GM23338 (cell line): ENCODE measurements around the gene COL4A6. TPM values are rescaled to one million over a fixed set of nuclear protein-coding genes. Genes with fewer than 3 reads are reported as not detected.

ENCODE experiments used
- ATAC-seq: fragments of 200-7000 bp; cut with Tn5 transposase; 3 replicates; pipeline ENCODE4 v1.9.1; 2020
- DNase-seq: peaks from one replicate; pipeline ENCODE4 v3.0.0-alpha.2; 2015; ENCODE audit warnings: low spot score
- H2AFZ ChIP-seq: fragments of 200-600 bp; sonication (generic); 2 replicates; pipeline ENCODE4 v1.8.0; 2016; ENCODE audit warnings: antibody characterized with exemption, mild to moderate bottlenecking, moderate library complexity
- H3F3A ChIP-seq: fragments of 200-600 bp; sonication (generic); replicated peaks from 2 replicates; pipeline ENCODE4 v1.8.0; 2017; ENCODE audit warnings: antibody characterized with exemption, mixed run types, low read depth
- H3K27ac ChIP-seq: fragments of 200-600 bp; sonication (generic); 2 replicates; pipeline ENCODE4 v1.6.1; 2016; ENCODE audit warnings: low read depth
- H3K27me3 ChIP-seq: fragments of 200-600 bp; sonication (generic); 2 replicates; pipeline ENCODE4 v1.8.0; 2016; ENCODE audit warnings: mild to moderate bottlenecking, mixed run types, moderate library complexity; ENCODE audit not compliant: insufficient read depth
- H3K36me3 ChIP-seq: fragments of 200-600 bp; sonication (generic); 2 replicates; pipeline ENCODE4 v1.8.0; 2016; ENCODE audit warnings: mild to moderate bottlenecking; ENCODE audit not compliant: insufficient read depth
- H3K4me1 ChIP-seq: fragments of 200-600 bp; sonication (generic); 2 replicates; pipeline ENCODE4 v1.8.0; 2016; ENCODE audit warnings: mild to moderate bottlenecking, moderate library complexity; ENCODE audit not compliant: insufficient read depth
- H3K4me2 ChIP-seq: fragments of 200-600 bp; sonication (generic); 2 replicates; pipeline ENCODE4 v1.7.1; 2017; ENCODE audit warnings: mixed run types
- H3K4me3 ChIP-seq: fragments of 200-600 bp; sonication (generic); 2 replicates; pipeline ENCODE4 v1.6.1; 2016; ENCODE audit warnings: mixed run types
- H3K79me2 ChIP-seq: fragments of 200-600 bp; sonication (generic); replicated peaks from 2 replicates; pipeline ENCODE4 v1.8.0; 2017; ENCODE audit warnings: mild to moderate bottlenecking; ENCODE audit not compliant: insufficient read depth
- H3K9me2 ChIP-seq: fragments of 200-600 bp; sonication (generic); 2 replicates; pipeline ENCODE4 v1.8.0; 2017; ENCODE audit not compliant: insufficient read depth
- H4K20me1 ChIP-seq: fragments of 200-600 bp; sonication (generic); replicated peaks from 2 replicates; pipeline ENCODE4 v1.8.0; 2017; ENCODE audit warnings: mild to moderate bottlenecking; ENCODE audit not compliant: insufficient read depth
- H3K27ac Mint-ChIP-seq: 2 replicates; pipeline ENCODE4 v1.8.0; 2020; ENCODE audit warnings: inconsistent platforms, mild to moderate bottlenecking, moderate library complexity, mixed read lengths
- H3K27me3 Mint-ChIP-seq: 3 replicates; pipeline ENCODE4 v1.8.0; 2022; ENCODE audit warnings: low read depth, mild to moderate bottlenecking, moderate library complexity, mixed read lengths, inconsistent platforms; ENCODE audit not compliant: insufficient read depth, poor library complexity
- H3K36me3 Mint-ChIP-seq: 3 replicates; pipeline ENCODE4 v1.8.0; 2021; ENCODE audit warnings: low read depth, mild to moderate bottlenecking, inconsistent platforms, moderate library complexity, mixed read lengths
- H3K4me1 Mint-ChIP-seq: 3 replicates; pipeline ENCODE4 v1.8.0; 2020; ENCODE audit warnings: mild to moderate bottlenecking, inconsistent platforms, mixed read lengths
- H3K4me3 Mint-ChIP-seq: 3 replicates; pipeline ENCODE4 v1.8.0; 2021; ENCODE audit warnings: moderate library complexity, mild to moderate bottlenecking, inconsistent platforms, mixed read lengths
- H3K9me3 Mint-ChIP-seq: 3 replicates; pipeline ENCODE4 v1.8.0; 2020; ENCODE audit warnings: moderate library complexity, mild to moderate bottlenecking, inconsistent platforms, mixed read lengths
- CREB1 ChIP-seq: fragments of 250-450 bp; sonication (Bioruptor Pico); IDR thresholded peaks from 2 replicates; pipeline ENCODE4 v1.5.0; 2020; ENCODE audit warnings: low read depth, mild to moderate bottlenecking, moderate library complexity
- CTCF ChIP-seq, 2 experiments: fragments of 200-600 bp in 1 of 2; sonication (generic) in 1 of 2; conservative IDR thresholded peaks; 2 replicates each; pipeline versions ENCODE4 v1.5.1 to v1.6.1; 2016 to 2017; ENCODE audit warnings: antibody characterized with exemption in 2 of 2, low read depth in 2 of 2, mild to moderate bottlenecking in 2 of 2, moderate library complexity in 1 of 2
- ETS1 ChIP-seq: IDR thresholded peaks from 2 replicates; pipeline ENCODE4 v1.6.1; 2016; ENCODE audit warnings: antibody characterized with exemption
- EZH2 ChIP-seq: fragments of 200-600 bp; sonication (generic); IDR thresholded peaks from one replicate; pipeline ENCODE4 v1.8.0; 2017; ENCODE audit warnings: antibody characterized with exemption, mild to moderate bottlenecking, low read depth; ENCODE audit not compliant: unreplicated experiment
- EZH2phosphoT487 ChIP-seq: fragments of 200-600 bp; sonication (generic); IDR thresholded peaks from one replicate; pipeline ENCODE4 v1.8.1; 2018; ENCODE audit warnings: antibody characterized with exemption; ENCODE audit not compliant: unreplicated experiment
- NANOG ChIP-seq: IDR thresholded peaks from 2 replicates; pipeline ENCODE4 v1.6.1; 2016; ENCODE audit warnings: antibody characterized with exemption, borderline replicate concordance
- POLR2AphosphoS5 ChIP-seq: IDR thresholded peaks from 2 replicates; pipeline ENCODE4 v1.6.1; 2016; ENCODE audit warnings: antibody characterized with exemption, low read depth
- REST ChIP-seq: IDR thresholded peaks from one replicate; pipeline ENCODE4 v1.6.1; 2018; ENCODE audit warnings: antibody characterized with exemption; ENCODE audit not compliant: unreplicated experiment
- STAT1 ChIP-seq: IDR thresholded peaks from one replicate; pipeline ENCODE4 v1.6.1; 2016; ENCODE audit warnings: antibody characterized with exemption; ENCODE audit not compliant: unreplicated experiment
- ZNF114 ChIP-seq: fragments of 250-450 bp; sonication (Bioruptor Pico); IDR thresholded peaks from 2 replicates; pipeline ENCODE4 v1.5.0; 2020; ENCODE audit warnings: mild to moderate bottlenecking, moderate library complexity
- ZNF331 ChIP-seq: fragments of 250-450 bp; sonication (Bioruptor Pico); IDR thresholded peaks from 2 replicates; pipeline ENCODE4 v1.5.0; 2020; ENCODE audit warnings: low read depth, mild to moderate bottlenecking, moderate library complexity
- polyA plus RNA-seq: library from polyadenylated mRNA; unstranded; fragments of >200 nt; fragmentation: Nextera tagmentation; extraction: Ambion mirVana; gene quantifications from 2 replicates; pipeline ENCODE4 v1.2.1, GENCODE V29; 2016
- total RNA-seq: library from RNA; depleted of rRNA; stranded (reverse); fragments of >200 nt; shearing (Covaris generic); gene quantifications from 2 replicates; pipeline ENCODE4 v1.2.3, GENCODE V29; 2014

COL4A6 gene
- total and polyA plus RNA-seq, 2 experiments from 2014 or later = 4.1 to 15.2 TPM

GRCh38 chrX:108126661-108127060, 311.6 kb downstream of the COL4A6 start (continued):
- TF ChIP-seq REST = no peak
- TF ChIP-seq EZH2 = no peak
- no peak for TF ChIP-seq CREB1 (CRISPR knock-in tag)
- no peak for TF ChIP-seq ZNF114
- no peak for TF ChIP-seq STAT1
- TF ChIP-seq NANOG = no peak
- no peak for TF ChIP-seq ETS1
- TF ChIP-seq EZH2phosphoT487 = no peak
- no peak for TF ChIP-seq ZNF331 (CRISPR knock-in tag)

- Histone ChIP-seq H4K20me1 (no peaks in the 10 kb centered on the region), H3K9me2 (no peaks in the 10 kb centered on the region), H3K36me3 (no peaks in the 10 kb centered on the region), H3K4me1 (peaks cover 4% of the 10 kb centered on the region; the same call in 1 of the 2 replicates), H3K4me3 (no peak overlapping the region), H2AFZ (no peak overlapping the region), H3K27ac (no peak overlapping the region), H3K4me2 (no peak overlapping the region), H3K27me3 (no peaks in the 10 kb centered on the region), H3F3A (no peaks in the 10 kb centered on the region), H3K79me2 (no peaks in the 10 kb centered on the region)
- ATAC-seq (no peak), DNase-seq (no peak)
- no peaks in the 10 kb centered on the region for H3K27me3 Mint-ChIP-seq
- no peak for TF ChIP-seq CTCF (conservative IDR thresholded peaks at IDR 0.05; ENCODE audit: low read depth in 2 of 2)
- no peak for TF ChIP-seq POLR2AphosphoS5
- no peak for TF ChIP-seq REST
- TF ChIP-seq ZNF114 = no peak
- H3K27ac Mint-ChIP-seq = no peak overlapping the region
- no peaks in the 10 kb centered on the region for H3K9me3 Mint-ChIP-seq
- peaks cover 20% of the 10 kb centered on the region for H3K4me1 Mint-ChIP-seq
- no peaks in the 10 kb centered on the region for H3K36me3 Mint-ChIP-seq
- H3K4me3 Mint-ChIP-seq = no peak overlapping the region
Measured at GRCh38 chrX:108123591-108124366, 314.4 kb downstream of the COL4A6 start.
